ENCODE data around the gene BARHL2. TPM values are rescaled to one million over a fixed set of nuclear protein-coding genes. Genes with fewer than 3 reads are reported as not detected.

BARHL2 gene
- total RNA-seq, 4 donors from 2014 or later = not detected

- H3K36me3 ChIP-seq = no peaks in the 10 kb centered on the region
Measured at GRCh38 chr1:90761156-90761555, 44.1 kb upstream of the BARHL2 start.

GRCh38 chr1:90753556-90753955 is 36.5 kb upstream of the BARHL2 start:
- H3K27ac ChIP-seq (replicated peaks in 1 of 4) = no peak overlapping the region
- H3K9me3 ChIP-seq = no peaks in the 10 kb centered on the region
- H3K27me3 ChIP-seq = peaks cover 0 to 17% (median 0%) of the 10 kb centered on the region in 4 donors
- no peaks in the 10 kb centered on the region for H3K36me3 ChIP-seq
- H3K4me1 ChIP-seq = no peaks in the 10 kb centered on the region
- H3K4me3 ChIP-seq = no peak overlapping the region
- no peak for DNase-seq (ENCODE audit: extremely low spot score)
- intact Hi-C loops (cut with DNase I) = no loop called here
- TF ChIP-seq POLR2A (IDR thresholded peaks at IDR 0.05; ENCODE audit: low read depth) (no peak), EP300 (IDR thresholded peaks at IDR 0.05) (no peak), CTCF (IDR thresholded peaks at IDR 0.05) (no peak), POLR2AphosphoS5 (IDR thresholded peaks at IDR 0.05) (no peak)
- 53% methylated on average over 1 of the region's 1 CpG for WGBS

More at GRCh38 chr1:90761156-90761555, 44.1 kb upstream of the BARHL2 start:
- intact Hi-C loops (cut with DNase I) = no loop called here
- Histone ChIP-seq H3K4me3 (no peak overlapping the region), H3K4me1 (no peaks in the 10 kb centered on the region), H3K27ac (replicated peaks in 1 of 4) (no peak overlapping the region), H3K27me3 (peaks cover 0 to 45% (median 0%) of the 10 kb centered on the region in 4 donors), H3K9me3 (no peaks in the 10 kb centered on the region)
- TF ChIP-seq POLR2A (IDR thresholded peaks at IDR 0.05; ENCODE audit: low read depth) = no peak
- TF ChIP-seq POLR2AphosphoS5 (IDR thresholded peaks at IDR 0.05) = no peak
- no peak for TF ChIP-seq CTCF (IDR thresholded peaks at IDR 0.05)
- TF ChIP-seq EP300 (IDR thresholded peaks at IDR 0.05) = no peak
- 59% methylated on average over 6 of the region's 7 CpGs for WGBS
- DNase-seq (ENCODE audit: extremely low spot score) = no peak

GRCh38 chr1:90748668-90749067 is 31.6 kb upstream of the BARHL2 start:
- Histone ChIP-seq H3K4me3 (no peak overlapping the region), H3K27me3 (peaks cover 0 to 18% (median 0%) of the 10 kb centered on the region in 4 donors), H3K9me3 (no peaks in the 10 kb centered on the region), H3K36me3 (no peaks in the 10 kb centered on the region), H3K4me1 (no peaks in the 10 kb centered on the region), H3K27ac (replicated peaks in 1 of 4) (no peak overlapping the region)
- no peak for DNase-seq (ENCODE audit: extremely low spot score)
- TF ChIP-seq EP300 (IDR thresholded peaks at IDR 0.05) (no peak), POLR2A (IDR thresholded peaks at IDR 0.05; ENCODE audit: low read depth) (no peak), CTCF (IDR thresholded peaks at IDR 0.05) (no peak), POLR2AphosphoS5 (IDR thresholded peaks at IDR 0.05) (no peak)
- intact Hi-C loops (cut with DNase I) = no loop called here

GRCh38 chr1:90746857-90747256 is 29.8 kb upstream of the BARHL2 start:
- no peaks in the 10 kb centered on the region for H3K9me3 ChIP-seq
- 94% methylated on average over 1 of the region's 1 CpG for WGBS
- H3K4me1 ChIP-seq = no peaks in the 10 kb centered on the region
- no peak overlapping the region for H3K4me3 ChIP-seq
- H3K27me3 ChIP-seq = peaks cover 0 to 25% (median 0%) of the 10 kb centered on the region in 4 donors
- intact Hi-C loops (cut with DNase I) = no loop called here
- H3K36me3 ChIP-seq = no peaks in the 10 kb centered on the region
- DNase-seq (ENCODE audit: extremely low spot score) = no peak
- no peak overlapping the region for H3K27ac ChIP-seq (replicated peaks in 1 of 4)
- TF ChIP-seq POLR2AphosphoS5 (IDR thresholded peaks at IDR 0.05) (no peak), POLR2A (IDR thresholded peaks at IDR 0.05; ENCODE audit: low read depth) (no peak), EP300 (IDR thresholded peaks at IDR 0.05) (no peak), CTCF (IDR thresholded peaks at IDR 0.05) (no peak)

DNA sequence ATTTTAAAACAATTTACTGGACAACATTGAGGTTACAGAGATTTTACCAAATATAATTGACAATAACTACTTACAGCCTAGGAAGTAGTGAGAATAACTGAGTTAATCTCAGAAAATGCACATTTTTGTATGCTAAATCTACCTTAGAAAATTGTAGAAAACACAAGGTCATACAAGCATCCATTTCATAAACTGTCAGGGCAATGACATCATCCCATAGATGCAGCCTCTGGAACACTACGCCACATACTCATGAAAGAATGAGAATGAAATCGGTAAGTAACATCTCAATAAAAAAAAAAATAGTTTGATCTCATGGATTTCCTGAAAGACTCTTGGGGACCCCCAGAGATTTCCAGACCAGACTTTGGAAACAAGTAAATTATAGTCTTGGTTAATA is 28.9 kb upstream of the BARHL2 start:
- H3K4me1 ChIP-seq = no peaks in the 10 kb centered on the region
- 94% methylated on average over 2 of the region's 2 CpGs for WGBS
- no peak for DNase-seq (ENCODE audit: extremely low spot score)
- intact Hi-C loops (cut with DNase I) = no loop called here
- no peak overlapping the region for H3K4me3 ChIP-seq
- H3K9me3 ChIP-seq = no peaks in the 10 kb centered on the region
- no peaks in the 10 kb centered on the region for H3K36me3 ChIP-seq
- no peak overlapping the region for H3K27ac ChIP-seq (replicated peaks in 1 of 4)
- H3K27me3 ChIP-seq = peaks cover 0 to 25% (median 0%) of the 10 kb centered on the region in 4 donors
- TF ChIP-seq POLR2AphosphoS5 (IDR thresholded peaks at IDR 0.05) (no peak), CTCF (IDR thresholded peaks at IDR 0.05) (no peak), POLR2A (IDR thresholded peaks at IDR 0.05; ENCODE audit: low read depth) (no peak), EP300 (IDR thresholded peaks at IDR 0.05) (no peak)
